Measurements from ENCODE around the gene LRRC4C. TPM values are rescaled to one million over a fixed set of nuclear protein-coding genes. Genes with fewer than 3 reads are reported as not detected.

LRRC4C gene
- total RNA-seq, 1 donor from 2014 or later, result 2.7 TPM

GRCh38 chr11:40289370-40289769 lies 1170.1 kb downstream of the LRRC4C start:
- no peak overlapping the region for H3K4me3 ChIP-seq
- Mint-ChIP-seq H3K4me1 (peaks cover 38% of the 10 kb centered on the region), H3K36me3 (no peaks in the 10 kb centered on the region), H3K4me3 (no peak overlapping the region), H3K9me3 (no peaks in the 10 kb centered on the region), H3K27me3 (ENCODE audit: insufficient read depth, low read depth) (no peaks in the 10 kb centered on the region), H3K27ac (no peak overlapping the region)
- H2AFZ ChIP-seq (replicated peaks), result no peak overlapping the region
- no peaks in the 10 kb centered on the region for H3K36me3 ChIP-seq
- peak overlapping the region; percentile 82 for H3K4me2 ChIP-seq
- no peaks in the 10 kb centered on the region for H3K79me2 ChIP-seq (ENCODE audit: low read depth)
- H3K9me3 ChIP-seq (ENCODE audit: low read depth), result no peaks in the 10 kb centered on the region
- no peak overlapping the region for H3K27ac ChIP-seq
- peaks cover 7% of the 10 kb centered on the region for H3F3A ChIP-seq (ENCODE audit: low read depth)
- no peak overlapping the region for H3K9ac ChIP-seq
- TF ChIP-seq EZH2 (IDR thresholded peaks at IDR 0.05) (no peak), CTCF (IDR thresholded peaks at IDR 0.05) (no peak), EZH2phosphoT487 (IDR thresholded peaks at IDR 0.05) (no peak)
- no peak for DNase-seq (ENCODE audit: low spot score)
- peaks cover 7% of the 10 kb centered on the region for H3K4me1 ChIP-seq
- H3K27me3 ChIP-seq, result peaks cover 12% of the 10 kb centered on the region
- H4K20me1 ChIP-seq (ENCODE audit: low read depth), result no peaks in the 10 kb centered on the region

DNA sequence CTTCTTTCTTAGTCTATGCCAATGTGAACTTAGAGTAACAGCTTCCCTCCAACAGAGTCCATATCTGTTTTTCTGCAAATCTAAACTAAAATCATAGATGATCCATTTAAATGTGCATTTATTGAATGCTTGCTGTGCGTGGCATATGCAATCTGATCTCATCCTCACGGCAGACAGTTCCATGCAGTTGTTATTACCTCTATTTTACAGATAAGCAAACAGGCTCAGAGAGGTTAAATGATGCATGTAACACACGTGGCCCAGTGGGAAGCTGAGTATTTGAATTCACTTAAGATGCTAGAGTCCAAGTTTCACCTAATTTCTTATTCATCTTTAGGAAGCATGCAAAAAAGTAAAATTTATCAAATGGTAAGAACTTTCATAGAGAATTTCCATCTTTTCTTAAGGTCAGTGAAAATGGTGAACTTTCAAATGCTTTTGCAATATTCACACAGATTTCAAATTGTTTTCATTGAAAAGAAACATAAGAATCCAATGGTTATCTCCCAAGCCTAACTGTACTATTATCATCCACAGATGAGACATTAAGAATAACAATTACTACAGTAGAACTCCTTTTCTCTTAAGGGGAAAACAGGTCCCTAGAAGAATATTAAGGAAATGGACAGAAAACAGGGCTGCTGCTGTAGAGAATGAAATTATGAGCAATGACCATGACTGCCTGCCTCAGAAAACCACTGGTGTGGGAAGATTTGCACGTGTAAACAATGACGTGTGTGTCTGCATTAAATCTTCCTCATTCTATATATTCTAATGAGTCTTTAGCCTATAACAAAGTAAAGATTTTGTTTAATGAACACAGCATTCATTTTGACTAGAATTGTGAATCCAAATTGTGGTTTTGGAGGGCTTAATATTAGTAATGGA lies 1171.3 kb downstream of the LRRC4C start:
- Histone ChIP-seq H3K9ac (no peak overlapping the region), H3K79me2 (ENCODE audit: low read depth) (no peaks in the 10 kb centered on the region)
- no peaks in the 10 kb centered on the region for H3K27me3 Mint-ChIP-seq (ENCODE audit: insufficient read depth, low read depth)

GRCh38 chr11:40286137-40286536 lies 1173.3 kb downstream of the LRRC4C start:
- DNase-seq (ENCODE audit: low spot score), result no peak
- Histone ChIP-seq H2AFZ (replicated peaks) (no peak overlapping the region), H3K79me2 (ENCODE audit: low read depth) (no peaks in the 10 kb centered on the region), H3K27ac (no peak overlapping the region), H3K27me3 (no peaks in the 10 kb centered on the region), H3K4me1 (peaks cover 11% of the 10 kb centered on the region), H4K20me1 (ENCODE audit: low read depth) (no peaks in the 10 kb centered on the region), H3K36me3 (no peaks in the 10 kb centered on the region), H3K9me3 (ENCODE audit: low read depth) (no peaks in the 10 kb centered on the region), H3K4me3 (no peak overlapping the region), H3F3A (ENCODE audit: low read depth) (no peaks in the 10 kb centered on the region), H3K4me2 (no peak overlapping the region), H3K9ac (no peak overlapping the region)
- no peaks in the 10 kb centered on the region for H3K9me3 Mint-ChIP-seq
- peaks cover 31% of the 10 kb centered on the region for H3K4me1 Mint-ChIP-seq
- TF ChIP-seq EZH2phosphoT487 (IDR thresholded peaks at IDR 0.05) (no peak), CTCF (IDR thresholded peaks at IDR 0.05) (no peak), EZH2 (IDR thresholded peaks at IDR 0.05) (no peak)
- H3K27ac Mint-ChIP-seq, result no peak overlapping the region
- H3K27me3 Mint-ChIP-seq (ENCODE audit: insufficient read depth, low read depth), result no peaks in the 10 kb centered on the region
- no peak overlapping the region for H3K4me3 Mint-ChIP-seq
- no peaks in the 10 kb centered on the region for H3K36me3 Mint-ChIP-seq

More for the DNA sequence above, 1171.3 kb downstream of the LRRC4C start:
- no peaks in the 10 kb centered on the region for H3K9me3 ChIP-seq (ENCODE audit: low read depth)
- no peak overlapping the region for H2AFZ ChIP-seq (replicated peaks)
- Mint-ChIP-seq H3K9me3 (no peaks in the 10 kb centered on the region), H3K4me1 (peaks cover 38% of the 10 kb centered on the region), H3K4me3 (no peak overlapping the region), H3K27ac (no peak overlapping the region), H3K36me3 (no peaks in the 10 kb centered on the region)
- H3K36me3 ChIP-seq, result no peaks in the 10 kb centered on the region
- H3K4me1 ChIP-seq, result peaks cover 7% of the 10 kb centered on the region
- DNase-seq (ENCODE audit: low spot score), result no peak
- TF ChIP-seq EZH2phosphoT487 (IDR thresholded peaks at IDR 0.05) (no peak), CTCF (IDR thresholded peaks at IDR 0.05) (no peak), EZH2 (IDR thresholded peaks at IDR 0.05) (no peak)
- peaks cover under 1% of the 10 kb centered on the region for H3F3A ChIP-seq (ENCODE audit: low read depth)
- no peak overlapping the region for H3K4me2 ChIP-seq
- H3K27me3 ChIP-seq, result peaks cover 12% of the 10 kb centered on the region
- H3K27ac ChIP-seq, result no peak overlapping the region
- H3K4me3 ChIP-seq, result no peak overlapping the region
- H4K20me1 ChIP-seq (ENCODE audit: low read depth), result no peaks in the 10 kb centered on the region
